Stomach (tissue), 9 donors: ENCODE measurements around the gene MYLK3. TPM values are rescaled to one million over a fixed set of nuclear protein-coding genes. Genes with fewer than 3 reads are reported as not detected.

Experiments used
- DNase-seq, 2 donors: peaks; one replicate each; pipeline versions ENCODE4 v3.0.0 to v3.0.0-alpha.2; 2013 to 2019
- H3K27ac ChIP-seq, 5 donors: fragments of 200-600 bp in 4 of 5; sonication (generic) in 4 of 5; one replicate each; pipeline ENCODE4 v1.5.1; 2013 to 2019; ENCODE audit warnings: mild to moderate bottlenecking in 1 of 5, moderate library complexity in 1 of 5
- H3K27me3 ChIP-seq, 3 donors: fragments of 200-600 bp; sonication (generic); one replicate each; pipeline ENCODE4 v1.5.1; 2017 to 2019; ENCODE audit warnings: mixed run types in 1 of 3
- H3K36me3 ChIP-seq, 4 donors: fragments of 200-600 bp; sonication (generic); 1 replicate in 3 of 4; 2 replicates in 1 of 4; pipeline ENCODE4 v1.5.1; 2016 to 2019
- H3K4me1 ChIP-seq, 4 donors: fragments of 200-600 bp; sonication (generic); one replicate each; pipeline ENCODE4 v1.5.1; 2016 to 2019
- H3K4me3 ChIP-seq, 4 donors: fragments of 200-600 bp; sonication (generic) in 3 of 4; one replicate each; pipeline ENCODE4 v1.5.1; 2016 to 2019; ENCODE audit warnings: mild to moderate bottlenecking in 1 of 4
- H3K9me3 ChIP-seq, 4 donors: fragments of 200-600 bp; sonication (generic); one replicate each; pipeline ENCODE4 v1.5.1; 2016 to 2019
- CTCF ChIP-seq, 7 experiments: fragments of 450-650 bp in 4 of 7; fragments of 200-600 bp in 3 of 7; sonication (generic) in 3 of 7; IDR thresholded peaks; one replicate each; pipeline ENCODE4 v1.5.1; 2016 to 2019; ENCODE audit warnings: antibody characterized with exemption in 7 of 7, control low read depth in 2 of 7, mild to moderate bottlenecking in 1 of 7
- EP300 ChIP-seq: sonication (generic); formaldehyde crosslinking; IDR thresholded peaks from one replicate; pipeline ENCODE4 v1.6.1; 2017; ENCODE audit warnings: antibody characterized with exemption
- POLR2A ChIP-seq, 4 donors: fragments of 450-650 bp; IDR thresholded peaks; one replicate each; pipeline ENCODE4 v1.6.1; 2016; ENCODE audit warnings: antibody characterized with exemption in 4 of 4, control low read depth in 2 of 4, mild to moderate bottlenecking in 1 of 4, moderate library complexity in 1 of 4
- POLR2AphosphoS5 ChIP-seq, 3 donors: sonication (generic); formaldehyde crosslinking; IDR thresholded peaks; one replicate each; pipeline ENCODE4 v1.6.1; 2016; ENCODE audit warnings: antibody characterized with exemption in 3 of 3
- WGBS, 5 donors: extraction: QIAGEN DNeasy Blood & Tissue Kit in 3 of 5; methylation state at CpG; one replicate each; pipeline versions ENCODE4 v1.1.5 to v1.1.7; 2013 to 2018; 5-methylcytosine and 5-hydroxymethylcytosine counted together
- intact Hi-C: fragments of 100-400 bp; cut with DNase I; formaldehyde crosslinking; loops from one replicate; pipeline ENCODE4 v1.15.1; 2023; ENCODE audit warnings: low total_unique reads
- polyA plus RNA-seq, 3 donors: library from polyadenylated mRNA; stranded (reverse); fragments of 200-250 nt; gene quantifications; one replicate each; pipeline ENCODE4 v1.2.3, GENCODE V29; 2013
- total RNA-seq, 5 donors: library from RNA; depleted of rRNA; stranded (reverse); fragments of >200 nt; gene quantifications; one replicate each; pipeline versions ENCODE4 v1.1.0 to v1.2.3, GENCODE V29; 2014 to 2016
- donor health status: healthy with polysubstance abuse.
- donor health status: Bipolar disorder and iron deficiency.
- donor health status: healthy.

The MYLK3 gene
- total and polyA plus RNA-seq, 8 donors, result 0.05 to 0.46 (median 0.12) TPM; not detected in 4

GRCh38 chr16:46715769-46716305 lies 32.3 kb downstream of the MYLK3 start:
- no peaks in the 10 kb centered on the region for H3K4me1 ChIP-seq
- H3K36me3 ChIP-seq, result no peaks in the 10 kb centered on the region
- H3K9me3 ChIP-seq, result no peaks in the 10 kb centered on the region
- intact Hi-C loops, result no loop called here
- no peak overlapping the region for H3K4me3 ChIP-seq
- 65 to 73% (median 69%) methylated on average over 5 to 6 of the region's 6 CpGs for WGBS, 5 donors
- no peak for DNase-seq
- TF ChIP-seq CTCF (IDR thresholded peaks at IDR 0.05) (no peak), EP300 (no peak), POLR2AphosphoS5 (IDR thresholded peaks at IDR 0.05) (no peak), POLR2A (IDR thresholded peaks at IDR 0.05) (no peak)
- H3K27me3 ChIP-seq, result no peaks in the 10 kb centered on the region
- no peak overlapping the region for H3K27ac ChIP-seq

DNA sequence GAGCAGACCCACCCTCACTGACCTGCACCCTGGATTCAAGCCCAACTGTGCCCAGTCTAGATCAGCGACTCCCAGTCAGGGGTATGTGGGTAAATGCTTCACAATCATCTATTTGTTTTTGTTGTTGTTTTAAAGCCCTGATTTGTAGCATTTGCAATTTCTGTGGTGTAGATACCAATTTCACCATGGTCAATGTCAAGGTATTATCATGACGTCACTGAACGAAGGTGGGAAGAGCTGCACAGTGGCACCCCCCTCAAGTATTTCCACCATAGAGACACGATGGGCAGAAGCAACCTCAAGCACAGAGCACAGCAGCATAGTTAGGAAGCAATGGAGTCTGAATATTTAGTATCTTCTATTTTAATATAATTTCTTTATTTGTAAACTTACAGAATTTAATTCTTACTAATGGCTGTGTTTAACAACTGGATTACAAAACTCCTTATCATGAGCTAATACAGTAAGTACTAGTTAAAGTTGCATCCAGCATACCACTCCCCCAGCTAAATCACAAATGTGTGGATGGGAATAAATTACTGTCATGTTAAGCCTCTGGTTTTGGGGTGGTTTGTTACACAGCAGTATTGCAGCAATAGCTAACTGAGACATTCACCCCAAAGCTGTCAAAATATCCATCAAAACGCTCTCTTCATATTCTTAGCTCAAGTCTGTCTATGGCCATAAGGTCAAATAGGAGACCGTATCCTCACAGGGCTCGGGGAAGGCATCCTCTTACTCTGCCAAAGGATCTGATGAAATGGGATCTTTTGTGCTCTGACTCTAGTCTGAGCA lies 33.1 kb downstream of the MYLK3 start:
- no peak overlapping the region for H3K27ac ChIP-seq
- no peak overlapping the region for H3K4me3 ChIP-seq
- no peak for DNase-seq
- no peaks in the 10 kb centered on the region for H3K9me3 ChIP-seq
- WGBS, 5 donors, result 86 to 89% (median 89%) methylated on average over 7 of the region's 7 CpGs
- intact Hi-C loops, result no loop called here
- TF ChIP-seq POLR2A (IDR thresholded peaks at IDR 0.05) (no peak), CTCF (IDR thresholded peaks at IDR 0.05) (no peak), POLR2AphosphoS5 (IDR thresholded peaks at IDR 0.05) (no peak), EP300 (no peak)
- no peaks in the 10 kb centered on the region for H3K4me1 ChIP-seq
- no peaks in the 10 kb centered on the region for H3K36me3 ChIP-seq
- H3K27me3 ChIP-seq, result no peaks in the 10 kb centered on the region

GRCh38 chr16:46713634-46714033 lies 34.5 kb downstream of the MYLK3 start:
- intact Hi-C loops, result no loop called here
- 69 to 78% (median 77%) methylated on average over 3 of the region's 3 CpGs for WGBS, 5 donors
- DNase-seq, result no peak

DNA sequence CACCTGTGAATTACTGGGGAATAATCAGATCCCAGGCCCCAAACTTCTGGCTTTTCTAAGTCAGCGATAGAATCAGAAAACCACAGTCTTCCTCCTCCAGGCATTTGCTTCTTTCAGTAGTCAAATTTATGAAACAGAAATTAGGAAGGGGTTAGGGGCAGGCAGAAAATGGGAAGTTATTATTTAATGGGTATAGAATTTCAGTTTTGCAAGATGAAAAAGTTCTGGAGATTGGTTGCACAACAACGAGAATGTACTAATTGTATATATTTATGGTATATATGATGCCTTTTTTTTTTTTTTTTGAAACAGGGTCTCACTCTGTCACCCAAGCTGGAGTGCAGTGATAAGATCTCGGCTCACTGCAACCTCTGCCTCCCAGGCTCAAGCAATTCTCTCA lies 35.2 kb downstream of the MYLK3 start:
- no peak overlapping the region for H3K27ac ChIP-seq

More at GRCh38 chr16:46713634-46714033, 34.5 kb downstream of the MYLK3 start:
- no peak overlapping the region for H3K4me3 ChIP-seq
- no peaks in the 10 kb centered on the region for H3K4me1 ChIP-seq
- no peaks in the 10 kb centered on the region for H3K27me3 ChIP-seq
- TF ChIP-seq POLR2A (IDR thresholded peaks at IDR 0.05) (no peak), CTCF (IDR thresholded peaks at IDR 0.05) (no peak), POLR2AphosphoS5 (IDR thresholded peaks at IDR 0.05) (no peak), EP300 (no peak)
- no peaks in the 10 kb centered on the region for H3K9me3 ChIP-seq
- H3K27ac ChIP-seq, result no peak overlapping the region
- no peaks in the 10 kb centered on the region for H3K36me3 ChIP-seq

More for the DNA sequence above, 35.2 kb downstream of the MYLK3 start:
- TF ChIP-seq CTCF (IDR thresholded peaks at IDR 0.05), result no peak
- no peak for TF ChIP-seq POLR2A (IDR thresholded peaks at IDR 0.05)
- TF ChIP-seq POLR2AphosphoS5 (IDR thresholded peaks at IDR 0.05), result no peak
- TF ChIP-seq EP300, result no peak
- intact Hi-C loops, result no loop called here
- H3K4me3 ChIP-seq, result no peak overlapping the region
- DNase-seq, result no peak
- H3K9me3 ChIP-seq, result no peaks in the 10 kb centered on the region
- H3K4me1 ChIP-seq, result no peaks in the 10 kb centered on the region
- H3K27me3 ChIP-seq, result no peaks in the 10 kb centered on the region
- H3K36me3 ChIP-seq, result no peaks in the 10 kb centered on the region
- WGBS, 5 donors, result 64 to 73% (median 67%) methylated on average over 3 of the region's 3 CpGs
